Neural progenitor cell (in vitro differentiated cells): Measurements from ENCODE around the gene OCA2. TPM values are rescaled to one million over a fixed set of nuclear protein-coding genes. Genes with fewer than 3 reads are reported as not detected.

Experiments
- DNase-seq: peaks from one replicate; pipeline ENCODE4 v3.0.0-alpha.2; 2016; ENCODE audit warnings: low spot score
- H2AFZ ChIP-seq: fragments of 200-600 bp; sonication (generic); replicated peaks from 2 replicates; pipeline ENCODE4 v1.6.1; 2016; ENCODE audit warnings: antibody characterized with exemption
- H3F3A ChIP-seq: fragments of 200-600 bp; sonication (generic); 2 replicates; pipeline ENCODE4 v1.6.1; 2016; ENCODE audit warnings: antibody characterized with exemption, low read depth
- H3K27ac ChIP-seq: fragments of 200-600 bp; sonication (generic); 2 replicates; pipeline ENCODE4 v1.5.1; 2016; ENCODE audit warnings: mild to moderate bottlenecking
- H3K27me3 ChIP-seq: fragments of 200-600 bp; sonication (generic); 2 replicates; pipeline ENCODE4 v1.6.1; 2016; ENCODE audit warnings: mild to moderate bottlenecking, moderate library complexity
- H3K36me3 ChIP-seq: fragments of 200-600 bp; sonication (generic); 2 replicates; pipeline ENCODE4 v1.5.1; 2016
- H3K4me1 ChIP-seq: fragments of 200-600 bp; sonication (generic); 2 replicates; pipeline ENCODE4 v1.6.1; 2016; ENCODE audit warnings: mixed run types
- H3K4me2 ChIP-seq: fragments of 200-600 bp; sonication (generic); 2 replicates; pipeline ENCODE4 v1.6.1; 2016
- H3K4me3 ChIP-seq: fragments of 200-600 bp; sonication (generic); 2 replicates; pipeline ENCODE4 v1.5.1; 2016
- H3K79me2 ChIP-seq: fragments of 200-600 bp; sonication (generic); 2 replicates; pipeline ENCODE4 v1.6.1; 2016; ENCODE audit warnings: low read depth
- H3K9ac ChIP-seq: fragments of 200-600 bp; sonication (generic); 2 replicates; pipeline ENCODE4 v1.6.1; 2016
- H3K9me3 ChIP-seq: fragments of 200-600 bp; sonication (generic); 2 replicates; pipeline ENCODE4 v1.5.1; 2016; ENCODE audit warnings: low read depth
- H4K20me1 ChIP-seq: fragments of 200-600 bp; sonication (generic); 2 replicates; pipeline ENCODE4 v1.6.1; 2016; ENCODE audit warnings: low read depth
- H3K27ac Mint-ChIP-seq: 3 replicates; pipeline ENCODE4 v1.8.0; 2021; ENCODE audit warnings: mixed read lengths
- H3K27me3 Mint-ChIP-seq: 2 replicates; pipeline ENCODE4 v1.8.0; 2022; ENCODE audit warnings: low read depth, mild to moderate bottlenecking, inconsistent platforms, moderate library complexity, mixed read lengths; ENCODE audit not compliant: insufficient read depth
- H3K36me3 Mint-ChIP-seq: 3 replicates; pipeline ENCODE4 v1.8.0; 2021; ENCODE audit warnings: mixed read lengths
- H3K4me1 Mint-ChIP-seq: 3 replicates; pipeline ENCODE4 v1.8.0; 2021; ENCODE audit warnings: mixed read lengths
- H3K4me3 Mint-ChIP-seq: 3 replicates; pipeline ENCODE4 v1.8.0; 2021; ENCODE audit warnings: mild to moderate bottlenecking, moderate library complexity, mixed read lengths
- H3K9me3 Mint-ChIP-seq: 3 replicates; pipeline ENCODE4 v1.8.0; 2020; ENCODE audit warnings: mixed read lengths
- CTCF ChIP-seq: fragments of 200-600 bp; sonication (generic); IDR thresholded peaks from 2 replicates; pipeline ENCODE4 v1.5.1; 2017; ENCODE audit warnings: antibody characterized with exemption, mild to moderate bottlenecking
- EZH2 ChIP-seq: fragments of 200-600 bp; sonication (generic); IDR thresholded peaks from 2 replicates; pipeline ENCODE4 v1.6.1; 2017; ENCODE audit warnings: antibody characterized with exemption, mild to moderate bottlenecking, moderate library complexity
- EZH2phosphoT487 ChIP-seq: fragments of 200-600 bp; sonication (generic); IDR thresholded peaks from 2 replicates; pipeline ENCODE4 v1.6.1; 2017; ENCODE audit warnings: antibody characterized with exemption
- total RNA-seq: library from RNA; depleted of rRNA; stranded (reverse); fragments of >200 nt; gene quantifications from 2 replicates; pipeline ENCODE4 v1.2.3, GENCODE V29; 2015; ENCODE audit warnings: low replicate concordance

The OCA2 gene
- total RNA-seq, 1 donor from 2014 or later, result 1.0 TPM

GRCh38 chr15:28103831-28104230, 4.7 kb upstream of the OCA2 start:
- no peak overlapping the region for H2AFZ ChIP-seq
- H3K79me2 ChIP-seq, result no peaks in the 10 kb centered on the region
- H3K4me1 Mint-ChIP-seq, result peaks cover 15% of the 10 kb centered on the region
- peaks cover 91% of the 10 kb centered on the region for H3K27me3 ChIP-seq
- no peak overlapping the region for H3K27ac Mint-ChIP-seq
- H3K9me3 Mint-ChIP-seq, result peaks cover 4% of the 10 kb centered on the region
- H3K27me3 Mint-ChIP-seq, result peaks cover 37% of the 10 kb centered on the region
- H3K36me3 Mint-ChIP-seq, result no peaks in the 10 kb centered on the region
- H3K9ac ChIP-seq, result no peak overlapping the region
- H3K4me2 ChIP-seq, result no peak overlapping the region
- DNase-seq, result no peak
- H3K9me3 ChIP-seq, result no peaks in the 10 kb centered on the region
- H3F3A ChIP-seq, result peaks cover 15% of the 10 kb centered on the region
- H3K4me3 Mint-ChIP-seq, result no peak overlapping the region
- peaks cover 6% of the 10 kb centered on the region for H3K4me1 ChIP-seq
- H3K27ac ChIP-seq, result no peak overlapping the region
- no peaks in the 10 kb centered on the region for H3K36me3 ChIP-seq
- peaks cover 9% of the 10 kb centered on the region for H4K20me1 ChIP-seq
- H3K4me3 ChIP-seq, result no peak overlapping the region
- TF ChIP-seq EZH2phosphoT487 (no peak), CTCF (no peak), EZH2 (no peak)

DNA sequence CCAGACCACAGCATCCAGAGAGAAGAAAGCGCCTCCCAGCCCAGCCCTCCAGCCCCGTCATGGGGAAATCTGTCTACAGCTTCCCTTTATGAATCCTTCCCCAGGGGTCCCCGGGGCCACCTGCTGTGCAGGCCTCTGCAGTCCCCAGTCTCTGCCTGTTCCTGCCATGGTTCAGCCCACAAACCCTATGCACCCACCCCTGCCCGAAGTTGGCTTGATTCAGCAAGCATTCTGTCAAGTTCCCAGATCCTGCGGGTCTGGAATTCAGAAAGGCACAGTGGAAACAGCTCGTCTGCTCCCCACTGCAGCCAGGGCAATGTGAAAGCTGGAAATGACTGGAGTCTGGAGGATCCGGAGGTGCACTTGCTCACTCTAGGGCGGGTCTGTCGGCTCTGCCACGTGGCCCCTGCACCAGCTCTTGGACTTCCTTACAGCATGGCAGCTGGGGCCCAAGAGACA, 2.9 kb upstream of the OCA2 start:
- peaks cover 21% of the 10 kb centered on the region for H3F3A ChIP-seq
- no peak overlapping the region for H3K27ac ChIP-seq
- no peaks in the 10 kb centered on the region for H3K36me3 ChIP-seq
- TF ChIP-seq CTCF, result no peak
- no peak for TF ChIP-seq EZH2
- no peak for TF ChIP-seq EZH2phosphoT487
- H3K27me3 ChIP-seq, result peaks cover 93% of the 10 kb centered on the region
- H2AFZ ChIP-seq, result no peak overlapping the region
- peaks cover 44% of the 10 kb centered on the region for H3K27me3 Mint-ChIP-seq
- no peaks in the 10 kb centered on the region for H3K36me3 Mint-ChIP-seq
- H3K4me2 ChIP-seq, result no peak overlapping the region
- peaks cover 16% of the 10 kb centered on the region for H3K4me1 ChIP-seq
- H3K4me3 Mint-ChIP-seq, result no peak overlapping the region
- peaks cover 27% of the 10 kb centered on the region for H4K20me1 ChIP-seq
- DNase-seq, result no peak
- no peaks in the 10 kb centered on the region for H3K79me2 ChIP-seq
- H3K9me3 Mint-ChIP-seq, result peaks cover 6% of the 10 kb centered on the region
- H3K9ac ChIP-seq, result no peak overlapping the region
- no peak overlapping the region for H3K27ac Mint-ChIP-seq
- no peaks in the 10 kb centered on the region for H3K9me3 ChIP-seq
- peaks cover 27% of the 10 kb centered on the region for H3K4me1 Mint-ChIP-seq
- no peak overlapping the region for H3K4me3 ChIP-seq

DNA sequence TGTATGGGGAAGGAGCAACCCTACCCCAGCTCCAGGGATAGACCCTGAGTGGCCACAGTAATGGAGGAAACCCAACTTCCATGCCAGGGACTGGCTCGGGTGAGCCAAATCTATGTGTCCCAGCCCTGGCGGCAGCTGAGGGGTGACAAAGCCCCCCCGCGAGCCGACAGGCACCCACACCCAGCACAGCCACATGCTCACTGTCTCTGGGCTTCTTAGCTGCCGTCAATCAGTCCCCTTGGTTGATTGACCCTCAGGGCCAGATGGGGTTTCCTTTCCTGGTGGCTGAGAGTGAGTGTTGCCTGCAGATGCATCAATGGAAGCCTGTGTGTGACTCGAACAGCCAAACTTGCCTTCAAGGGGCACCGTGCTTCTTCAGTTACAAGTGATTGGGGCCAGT, 2.1 kb upstream of the OCA2 start:
- peaks cover 47% of the 10 kb centered on the region for H3K27me3 Mint-ChIP-seq
- TF ChIP-seq EZH2phosphoT487 (no peak), EZH2 (no peak), CTCF (no peak)
- H3K4me3 Mint-ChIP-seq, result no peak overlapping the region
- Histone ChIP-seq H3K27ac (no peak overlapping the region), H3K4me3 (no peak overlapping the region), H3K9ac (no peak overlapping the region), H3K9me3 (no peaks in the 10 kb centered on the region), H3K27me3 (peaks cover 93% of the 10 kb centered on the region), H3K4me2 (no peak overlapping the region), H3F3A (peaks cover 28% of the 10 kb centered on the region), H3K36me3 (no peaks in the 10 kb centered on the region), H3K79me2 (no peaks in the 10 kb centered on the region), H4K20me1 (peaks cover 35% of the 10 kb centered on the region), H3K4me1 (peaks cover 21% of the 10 kb centered on the region), H2AFZ (no peak overlapping the region)
- no peak for DNase-seq
- H3K4me1 Mint-ChIP-seq, result peaks cover 29% of the 10 kb centered on the region
- no peaks in the 10 kb centered on the region for H3K36me3 Mint-ChIP-seq
- H3K27ac Mint-ChIP-seq, result no peak overlapping the region
- peaks cover 6% of the 10 kb centered on the region for H3K9me3 Mint-ChIP-seq
